ENCODE data around the gene FBXL5.
A peak's percentile ranks its signal among the peaks of the same experiment; 100 is the strongest.

DNA sequence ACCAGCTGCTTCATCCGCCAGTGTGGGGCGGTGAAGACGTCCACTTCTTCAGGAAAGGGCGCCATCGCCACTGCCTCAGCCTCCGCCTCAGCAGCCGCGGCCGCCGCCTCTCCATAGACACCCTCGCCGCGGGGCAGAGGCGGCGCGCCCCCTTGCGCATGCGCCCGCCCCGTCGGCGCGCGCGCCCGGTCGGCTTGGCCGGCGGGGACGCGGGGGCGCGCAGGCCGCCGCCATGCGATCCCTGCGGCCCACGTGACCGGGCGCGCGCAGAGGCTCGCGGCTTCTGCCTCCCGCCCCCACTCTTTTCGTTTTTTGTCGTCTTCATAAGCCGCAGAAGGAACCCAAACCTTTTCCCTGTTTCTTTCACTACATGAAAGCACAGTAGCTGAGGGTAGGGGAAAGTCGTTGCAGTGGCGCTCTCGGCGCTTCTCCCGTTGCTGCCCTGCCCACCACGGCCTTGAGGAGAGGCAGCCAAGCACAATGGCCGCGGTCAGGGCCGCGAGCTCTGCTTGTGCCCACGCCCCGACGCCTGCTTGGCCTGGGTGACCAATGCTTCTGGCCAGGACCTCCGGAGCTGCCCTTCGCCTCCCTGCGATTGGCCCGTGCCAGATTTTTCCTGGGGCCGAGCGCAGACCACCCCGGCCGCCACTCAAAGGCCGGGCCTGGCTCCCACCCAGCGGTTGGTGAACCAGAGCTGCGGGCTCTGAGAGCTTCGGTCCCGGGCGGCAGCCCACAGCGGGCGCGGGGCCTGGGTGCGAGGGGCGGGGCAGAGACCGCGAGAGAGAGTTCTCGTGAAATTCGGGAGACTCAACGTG lies at the start of gene FBXL5:
- TF ChIP-seq POLR2A (IDR thresholded peaks at IDR 0.05; ENCODE audit: low read depth, low read length) = peak; percentile 78; the same call in 1 of the 2 replicates
- TF ChIP-seq POLR2AphosphoS5 (IDR thresholded peaks at IDR 0.05; ENCODE audit: low read depth, low read length) = peak; percentile 82
